ENCODE data around the gene SYT13. TPM values are rescaled to one million over a fixed set of nuclear protein-coding genes. Genes with fewer than 3 reads are reported as not detected.

The SYT13 gene
- polyA plus RNA-seq, 1 donor = 0.30 TPM

GRCh38 chr11:45218705-45219104, 67.4 kb downstream of the SYT13 start:
- no peak for DNase-seq (ENCODE audit: low read depth)

GRCh38 chr11:45217991-45218390, 68.2 kb downstream of the SYT13 start:
- no peak for DNase-seq (ENCODE audit: low read depth)

GRCh38 chr11:45216901-45217300, 69.2 kb downstream of the SYT13 start:
- DNase-seq (ENCODE audit: low read depth) = no peak

GRCh38 chr11:45216031-45216430, 70.1 kb downstream of the SYT13 start:
- DNase-seq (ENCODE audit: low read depth) = no peak

- DNase-seq (ENCODE audit: low read depth) = no peak
These were observed 70.9 kb downstream of the SYT13 start for GRCh38 chr11:45215098-45215865.

GRCh38 chr11:45213717-45214116, 72.4 kb downstream of the SYT13 start:
- DNase-seq (ENCODE audit: low read depth) = no peak

- DNase-seq (ENCODE audit: low read depth) = no peak
These were observed 72.8 kb downstream of the SYT13 start for GRCh38 chr11:45213316-45213665.

GRCh38 chr11:45212566-45213315, 73.4 kb downstream of the SYT13 start:
- DNase-seq (ENCODE audit: low read depth) = no peak

GRCh38 chr11:45211732-45212131, 74.4 kb downstream of the SYT13 start:
- DNase-seq (ENCODE audit: low read depth) = no peak

- no peak for DNase-seq (ENCODE audit: low read depth)
These were observed 75.3 kb downstream of the SYT13 start for GRCh38 chr11:45210846-45211245.

GRCh38 chr11:45209891-45210699, 76.0 kb downstream of the SYT13 start:
- peak; percentile 84 for DNase-seq (ENCODE audit: low read depth)

GRCh38 chr11:45209000-45209879, 76.9 kb downstream of the SYT13 start:
- DNase-seq (ENCODE audit: low read depth) = no peak

GRCh38 chr11:45208135-45208534, 78.0 kb downstream of the SYT13 start:
- DNase-seq (ENCODE audit: low read depth) = no peak

GRCh38 chr11:45205978-45206377, 80.2 kb downstream of the SYT13 start:
- no peak for DNase-seq (ENCODE audit: low read depth)

GRCh38 chr11:45204761-45205160, 81.4 kb downstream of the SYT13 start:
- no peak for DNase-seq (ENCODE audit: low read depth)

- DNase-seq (ENCODE audit: low read depth) = no peak
These were observed 92.4 kb downstream of the SYT13 start for GRCh38 chr11:45193695-45194094.

Other genes starting within 250 kb of the SYT13 start
- gene PRDM11, start 139.7 kb downstream of the SYT13 start, polyA plus RNA-seq (ENCODE audit: insufficient read length) = 27.1 TPM

Measured in forelimb muscle (tissue), 1 donor.